Measurements from ENCODE around the gene DIABLO. TPM values are rescaled to one million over a fixed set of nuclear protein-coding genes. Genes with fewer than 3 reads are reported as not detected.

Gene DIABLO
- total and polyA plus RNA-seq, 2 experiments from 2014 or later = 80.8 to 95.9 TPM

GRCh38 chr12:122172262-122172939, 53.5 kb downstream of the DIABLO start:
- no peak overlapping the region for H3K4me3 ChIP-seq
- no peaks in the 10 kb centered on the region for H3K27me3 ChIP-seq
- no peaks in the 10 kb centered on the region for H3K4me1 ChIP-seq (ENCODE audit: low read depth)
- H3K36me3 ChIP-seq = no peaks in the 10 kb centered on the region
- DNase-seq (ENCODE audit: low read depth in 1 of 2, low spot score in 1 of 2) = no peak
- H3K9me3 ChIP-seq (ENCODE audit: low read depth) = no peaks in the 10 kb centered on the region
- no peak for TF ChIP-seq CTCF (IDR thresholded peaks at IDR 0.05; ENCODE audit: low read depth, low read length)
- no peak overlapping the region for H3K27ac ChIP-seq

- no peaks in the 10 kb centered on the region for H3K9me3 ChIP-seq (ENCODE audit: low read depth)
- H3K27me3 ChIP-seq = no peaks in the 10 kb centered on the region
- no peaks in the 10 kb centered on the region for H3K36me3 ChIP-seq
- no peak overlapping the region for H3K4me3 ChIP-seq
- no peak for DNase-seq (ENCODE audit: low read depth in 1 of 2, low spot score in 1 of 2)
- H3K4me1 ChIP-seq (ENCODE audit: low read depth) = no peaks in the 10 kb centered on the region
- H3K27ac ChIP-seq = no peak overlapping the region
- TF ChIP-seq CTCF (IDR thresholded peaks at IDR 0.05; ENCODE audit: low read depth, low read length) = no peak
These were observed 54.5 kb downstream of the DIABLO start for GRCh38 chr12:122171399-122171798.

- no peaks in the 10 kb centered on the region for H3K36me3 ChIP-seq
- no peaks in the 10 kb centered on the region for H3K27me3 ChIP-seq
- no peak overlapping the region for H3K27ac ChIP-seq
- no peak for TF ChIP-seq CTCF (IDR thresholded peaks at IDR 0.05; ENCODE audit: low read depth, low read length)
- H3K4me3 ChIP-seq = no peak overlapping the region
- no peaks in the 10 kb centered on the region for H3K9me3 ChIP-seq (ENCODE audit: low read depth)
- no peaks in the 10 kb centered on the region for H3K4me1 ChIP-seq (ENCODE audit: low read depth)
- DNase-seq (ENCODE audit: low read depth in 1 of 2, low spot score in 1 of 2) = no peak
These were observed 57.4 kb downstream of the DIABLO start for GRCh38 chr12:122168492-122168891.

GRCh38 chr12:122167356-122167925, 58.4 kb downstream of the DIABLO start:
- H3K36me3 ChIP-seq = no peaks in the 10 kb centered on the region
- no peak for DNase-seq (ENCODE audit: low read depth in 1 of 2, low spot score in 1 of 2)
- no peak overlapping the region for H3K27ac ChIP-seq
- no peak overlapping the region for H3K4me3 ChIP-seq
- H3K4me1 ChIP-seq (ENCODE audit: low read depth) = no peaks in the 10 kb centered on the region
- H3K9me3 ChIP-seq (ENCODE audit: low read depth) = no peaks in the 10 kb centered on the region
- TF ChIP-seq CTCF (IDR thresholded peaks at IDR 0.05; ENCODE audit: low read depth, low read length) = no peak
- H3K27me3 ChIP-seq = no peaks in the 10 kb centered on the region

GRCh38 chr12:122166422-122167349, 59.2 kb downstream of the DIABLO start:
- Histone ChIP-seq H3K27me3 (no peaks in the 10 kb centered on the region), H3K36me3 (no peaks in the 10 kb centered on the region), H3K4me3 (no peak overlapping the region), H3K9me3 (ENCODE audit: low read depth) (no peaks in the 10 kb centered on the region), H3K4me1 (ENCODE audit: low read depth) (no peaks in the 10 kb centered on the region), H3K27ac (no peak overlapping the region)
- no peak for DNase-seq (ENCODE audit: low read depth in 1 of 2, low spot score in 1 of 2)
- TF ChIP-seq CTCF (IDR thresholded peaks at IDR 0.05; ENCODE audit: low read depth, low read length) = no peak
